Left lung (tissue), 10 donors: ENCODE measurements around the gene MAN1C1. TPM values are rescaled to one million over a fixed set of nuclear protein-coding genes. Genes with fewer than 3 reads are reported as not detected.

Experiments
- ATAC-seq: fragments of 200-7000 bp; cut with Tn5 transposase; one replicate; pipeline ENCODE4 v1.9.1; 2020; ENCODE audit warnings: moderate library complexity
- DNase-seq, 4 donors: peaks; one replicate each; pipeline ENCODE4 v3.0.0-alpha.2; 2013 to 2020
- H3K27ac ChIP-seq, 2 donors: fragments of 200-600 bp; sonication (generic) in 1 of 2; one replicate each; pipeline versions ENCODE4 v1.5.0 to v1.8.0; 2020 to 2021
- H3K27me3 ChIP-seq, 2 donors: fragments of 200-600 bp; sonication (generic) in 1 of 2; one replicate each; pipeline versions ENCODE4 v1.5.0 to v1.8.0; 2020 to 2021
- H3K36me3 ChIP-seq, 2 donors: fragments of 200-600 bp; sonication (generic) in 1 of 2; one replicate each; pipeline versions ENCODE4 v1.5.0 to v1.8.0; 2020 to 2021
- H3K4me1 ChIP-seq, 2 donors: fragments of 200-600 bp; one replicate each; pipeline ENCODE4 v1.8.0; 2021
- H3K4me3 ChIP-seq, 2 donors: fragments of 200-600 bp; sonication (generic) in 1 of 2; one replicate each; pipeline versions ENCODE4 v1.5.0 to v1.8.0; 2020 to 2021; ENCODE audit warnings: mild to moderate bottlenecking in 1 of 2
- H3K9me3 ChIP-seq, 2 donors: fragments of 200-600 bp; sonication (generic) in 1 of 2; one replicate each; pipeline versions ENCODE4 v1.5.0 to v1.8.0; 2020 to 2021
- intact Hi-C, 2 donors: fragments of 100-400 bp; cut with DNase I; formaldehyde crosslinking; loops; one replicate each; pipeline versions ENCODE4 v1.11.2 to v1.14.2; 2022
- polyA plus RNA-seq, 6 donors: library from polyadenylated mRNA; unstranded; fragments of 120-200 nt; gene quantifications; one replicate each; pipeline ENCODE4 v1.2.1, GENCODE V29; 2013; ENCODE audit not compliant: insufficient read length in 6 of 6
- total RNA-seq, 2 donors: library from RNA; stranded (reverse); fragmentation: NEBNext Ultra II Directional; extraction: Animal tissue kit (Norgen Biotek cat#: 25700); gene quantifications; one replicate each; pipeline ENCODE4 v1.2.1, GENCODE V29; 2021
- TF ChIP-seq, protein P1 (sequence below), 2 donors: fragments of 200-600 bp; sonication (generic) in 1 of 2; IDR thresholded peaks; one replicate each; pipeline versions ENCODE4 v1.5.0 to v1.8.0; 2021; ENCODE audit warnings: antibody characterized with exemption in 2 of 2
- donor health status: DM: no; HTN: yes; CAD: no.
- donor health status: DM: no; HTN: no; CAD: no.

Gene MAN1C1
- total and polyA plus RNA-seq, 8 donors, result 14.9 to 20.3 (median 16.1) TPM

GRCh38 chr1:25817840-25818501 lies 201.4 kb downstream of the MAN1C1 start:
- intact Hi-C loops, result no loop called here

GRCh38 chr1:25818569-25818968 lies 202.0 kb downstream of the MAN1C1 start:
- TF ChIP-seq, protein P1, sequence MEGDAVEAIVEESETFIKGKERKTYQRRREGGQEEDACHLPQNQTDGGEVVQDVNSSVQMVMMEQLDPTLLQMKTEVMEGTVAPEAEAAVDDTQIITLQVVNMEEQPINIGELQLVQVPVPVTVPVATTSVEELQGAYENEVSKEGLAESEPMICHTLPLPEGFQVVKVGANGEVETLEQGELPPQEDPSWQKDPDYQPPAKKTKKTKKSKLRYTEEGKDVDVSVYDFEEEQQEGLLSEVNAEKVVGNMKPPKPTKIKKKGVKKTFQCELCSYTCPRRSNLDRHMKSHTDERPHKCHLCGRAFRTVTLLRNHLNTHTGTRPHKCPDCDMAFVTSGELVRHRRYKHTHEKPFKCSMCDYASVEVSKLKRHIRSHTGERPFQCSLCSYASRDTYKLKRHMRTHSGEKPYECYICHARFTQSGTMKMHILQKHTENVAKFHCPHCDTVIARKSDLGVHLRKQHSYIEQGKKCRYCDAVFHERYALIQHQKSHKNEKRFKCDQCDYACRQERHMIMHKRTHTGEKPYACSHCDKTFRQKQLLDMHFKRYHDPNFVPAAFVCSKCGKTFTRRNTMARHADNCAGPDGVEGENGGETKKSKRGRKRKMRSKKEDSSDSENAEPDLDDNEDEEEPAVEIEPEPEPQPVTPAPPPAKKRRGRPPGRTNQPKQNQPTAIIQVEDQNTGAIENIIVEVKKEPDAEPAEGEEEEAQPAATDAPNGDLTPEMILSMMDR (IDR thresholded peaks at IDR 0.05), result no peak
- H3K4me3 ChIP-seq, result peak overlapping the region; percentile 89 to 94
- intact Hi-C loops, result no loop called here
- no peaks in the 10 kb centered on the region for H3K27me3 ChIP-seq
- peaks cover 9 to 37% of the 10 kb centered on the region in 2 donors for H3K4me1 ChIP-seq
- DNase-seq (no peak), ATAC-seq (no peak)
- H3K36me3 ChIP-seq, result peaks cover 0 to 30% of the 10 kb centered on the region in 2 donors
- peak overlapping the region; percentile 48 to 90 for H3K27ac ChIP-seq
- no peaks in the 10 kb centered on the region for H3K9me3 ChIP-seq

More at GRCh38 chr1:25817840-25818501, 201.4 kb downstream of the MAN1C1 start:
- peaks cover 9 to 37% of the 10 kb centered on the region in 2 donors for H3K4me1 ChIP-seq
- ATAC-seq (peak; percentile 16), DNase-seq (peak in 2 of 4 donors; percentile 37 to 40)
- peaks cover 0 to 34% of the 10 kb centered on the region in 2 donors for H3K36me3 ChIP-seq
- H3K27me3 ChIP-seq, result no peaks in the 10 kb centered on the region
- TF ChIP-seq, protein P1 (IDR thresholded peaks at IDR 0.05), result peak in 1 of 2 donors; percentile 9
- H3K27ac ChIP-seq, result peak overlapping the region; percentile 18 to 90
- H3K4me3 ChIP-seq, result no peak overlapping the region
- no peaks in the 10 kb centered on the region for H3K9me3 ChIP-seq

DNA sequence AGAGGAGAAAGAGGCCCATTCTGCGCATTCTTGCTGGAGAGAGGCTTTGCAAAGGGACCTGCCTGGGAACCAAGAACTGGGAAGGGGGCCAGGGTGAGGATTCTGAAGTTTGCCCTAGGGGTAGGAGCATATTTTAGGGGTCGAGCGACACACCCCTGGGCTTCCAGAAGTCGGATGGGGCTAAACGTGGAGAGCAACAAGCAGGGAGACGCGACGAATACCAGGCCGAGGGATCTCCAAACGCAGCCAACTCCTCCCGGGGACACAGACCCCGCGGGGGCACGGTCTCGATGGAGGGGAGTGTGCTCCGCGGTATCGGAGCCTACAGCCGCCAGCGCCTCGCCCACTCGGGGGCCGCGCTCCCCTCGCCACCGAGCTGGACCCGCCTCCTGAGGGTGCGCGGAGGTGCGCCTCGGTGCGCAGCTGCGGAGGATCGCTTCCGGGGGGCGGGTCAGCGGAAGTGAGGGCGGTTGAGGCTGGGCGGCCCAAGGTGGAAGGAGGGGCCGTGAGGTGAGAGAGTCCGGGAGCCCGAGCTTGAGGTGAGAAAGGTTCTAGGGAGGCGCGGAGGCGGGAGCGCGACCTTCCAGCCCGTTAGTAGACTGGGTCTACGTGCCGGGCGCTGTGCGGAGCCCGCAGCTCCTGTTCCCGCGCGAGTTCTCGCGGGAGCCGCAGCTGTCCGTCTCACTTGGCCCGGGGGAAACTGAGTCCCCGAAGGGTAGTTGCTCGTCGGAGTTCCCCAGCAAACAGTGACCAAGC lies 203.1 kb downstream of the MAN1C1 start, which contains the start of gene MTFR1L:
Gene MTFR1L (plus strand): TSS at position 464 of the 756 bp plus-strand sequence. CDS start 3,151 bp downstream, outside the sequence.
- H3K4me1 ChIP-seq, result peaks cover 9 to 37% of the 10 kb centered on the region in 2 donors
- no peaks in the 10 kb centered on the region for H3K27me3 ChIP-seq
- H3K36me3 ChIP-seq, result peaks cover 0 to 27% of the 10 kb centered on the region in 2 donors
- TF ChIP-seq, protein P1 (IDR thresholded peaks at IDR 0.05), result no peak
- DNase-seq (peak; percentile 86 to 98 (median 92)), ATAC-seq (peak; percentile 94)
- no peaks in the 10 kb centered on the region for H3K9me3 ChIP-seq
- H3K27ac ChIP-seq, result peak within 1 kb of the TSS; percentile 89 to 90
- intact Hi-C loops, result no loop called here
- H3K4me3 ChIP-seq, result peak within 1 kb of the TSS; percentile 89 to 94

GRCh38 chr1:25820247-25821111 lies 203.9 kb downstream of the MAN1C1 start:
- Histone ChIP-seq H3K27me3 (no peaks in the 10 kb centered on the region), H3K9me3 (no peaks in the 10 kb centered on the region), H3K4me1 (peaks cover 9 to 37% of the 10 kb centered on the region in 2 donors), H3K36me3 (peaks cover 0 to 19% of the 10 kb centered on the region in 2 donors), H3K27ac (peak overlapping the region; percentile 89 to 90), H3K4me3 (peak overlapping the region; percentile 89 to 94)
- peak in 3 of 4 donors; percentile 53 to 86 (median 60) for DNase-seq
- TF ChIP-seq, protein P1 (IDR thresholded peaks at IDR 0.05), result no peak
- intact Hi-C loops, result no loop called here
- ATAC-seq, result peak; percentile 51
